ENCODE results near the gene IL32.

DNA sequence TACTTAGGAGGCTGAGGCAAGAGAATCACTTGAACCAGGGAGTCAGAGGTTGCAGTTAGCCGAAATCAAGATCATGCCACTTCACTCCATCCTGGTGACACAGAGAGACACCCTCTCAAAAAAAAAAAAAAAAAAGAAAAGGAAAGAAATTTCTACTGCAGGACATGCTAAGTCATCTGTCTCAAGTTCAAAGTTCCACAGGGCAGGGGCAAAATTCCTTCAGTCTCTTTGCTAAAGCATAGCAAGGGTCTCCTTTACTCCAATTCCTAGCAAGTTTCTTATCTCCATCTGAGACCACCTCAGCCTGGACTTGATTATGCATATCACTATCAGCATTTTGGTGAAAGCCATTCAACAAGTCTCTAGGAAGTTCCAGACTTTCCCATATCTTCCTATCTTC lies 19.1 kb downstream of the IL32 start:
- TF ChIP-seq, protein P1, sequence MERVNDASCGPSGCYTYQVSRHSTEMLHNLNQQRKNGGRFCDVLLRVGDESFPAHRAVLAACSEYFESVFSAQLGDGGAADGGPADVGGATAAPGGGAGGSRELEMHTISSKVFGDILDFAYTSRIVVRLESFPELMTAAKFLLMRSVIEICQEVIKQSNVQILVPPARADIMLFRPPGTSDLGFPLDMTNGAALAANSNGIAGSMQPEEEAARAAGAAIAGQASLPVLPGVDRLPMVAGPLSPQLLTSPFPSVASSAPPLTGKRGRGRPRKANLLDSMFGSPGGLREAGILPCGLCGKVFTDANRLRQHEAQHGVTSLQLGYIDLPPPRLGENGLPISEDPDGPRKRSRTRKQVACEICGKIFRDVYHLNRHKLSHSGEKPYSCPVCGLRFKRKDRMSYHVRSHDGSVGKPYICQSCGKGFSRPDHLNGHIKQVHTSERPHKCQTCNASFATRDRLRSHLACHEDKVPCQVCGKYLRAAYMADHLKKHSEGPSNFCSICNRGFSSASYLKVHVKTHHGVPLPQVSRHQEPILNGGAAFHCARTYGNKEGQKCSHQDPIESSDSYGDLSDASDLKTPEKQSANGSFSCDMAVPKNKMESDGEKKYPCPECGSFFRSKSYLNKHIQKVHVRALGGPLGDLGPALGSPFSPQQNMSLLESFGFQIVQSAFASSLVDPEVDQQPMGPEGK (CRISPR knock-in tag; IDR thresholded peaks at IDR 0.05; ENCODE audit: borderline replicate concordance), result no peak
- TF ChIP-seq RARB (CRISPR knock-in tag; IDR thresholded peaks at IDR 0.05) (no peak), OSR1 (CRISPR knock-in tag; IDR thresholded peaks at IDR 0.05) (no peak), SNAI2 (CRISPR knock-in tag; IDR thresholded peaks at IDR 0.05) (no peak), ZC3H10 (CRISPR knock-in tag; IDR thresholded peaks at IDR 0.05) (no peak), CSDC2 (CRISPR knock-in tag; IDR thresholded peaks at IDR 0.05) (no peak), ZNF70 (CRISPR knock-in tag; IDR thresholded peaks at IDR 0.05) (no peak), ZFP3 (CRISPR knock-in tag; IDR thresholded peaks at IDR 0.05) (no peak), CREB5 (CRISPR knock-in tag; IDR thresholded peaks at IDR 0.05; ENCODE audit: low read depth) (no peak), GLIS3 (CRISPR knock-in tag; IDR thresholded peaks at IDR 0.05) (no peak), ZNF565 (CRISPR knock-in tag; conservative IDR thresholded peaks at IDR 0.05; ENCODE audit: low read depth) (no peak), ZFP30 (CRISPR knock-in tag; IDR thresholded peaks at IDR 0.05) (no peak)
- TF ChIP-seq, protein P2, sequence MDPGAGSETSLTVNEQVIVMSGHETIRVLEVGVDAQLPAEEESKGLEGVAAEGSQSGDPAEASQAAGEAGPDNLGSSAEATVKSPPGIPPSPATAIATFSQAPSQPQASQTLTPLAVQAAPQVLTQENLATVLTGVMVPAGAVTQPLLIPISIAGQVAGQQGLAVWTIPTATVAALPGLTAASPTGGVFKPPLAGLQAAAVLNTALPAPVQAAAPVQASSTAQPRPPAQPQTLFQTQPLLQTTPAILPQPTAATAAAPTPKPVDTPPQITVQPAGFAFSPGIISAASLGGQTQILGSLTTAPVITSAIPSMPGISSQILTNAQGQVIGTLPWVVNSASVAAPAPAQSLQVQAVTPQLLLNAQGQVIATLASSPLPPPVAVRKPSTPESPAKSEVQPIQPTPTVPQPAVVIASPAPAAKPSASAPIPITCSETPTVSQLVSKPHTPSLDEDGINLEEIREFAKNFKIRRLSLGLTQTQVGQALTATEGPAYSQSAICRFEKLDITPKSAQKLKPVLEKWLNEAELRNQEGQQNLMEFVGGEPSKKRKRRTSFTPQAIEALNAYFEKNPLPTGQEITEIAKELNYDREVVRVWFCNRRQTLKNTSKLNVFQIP (CRISPR knock-in tag; IDR thresholded peaks at IDR 0.05; ENCODE audit: borderline replicate concordance, low read depth), result no peak

Measured in SK-N-SH treated with all-trans-retinoic acid at 6 μM for 48 hours (cell line).